Right renal pelvis (tissue), 4 donors: Measurements from ENCODE around the gene RAMP3. TPM values are rescaled to one million over a fixed set of nuclear protein-coding genes. Genes with fewer than 3 reads are reported as not detected.

Experiments
- DNase-seq, 4 donors: peaks; one replicate each; pipeline ENCODE4 v3.0.0-alpha.2; 2013; ENCODE audit warnings: low read depth in 4 of 4, low spot score in 3 of 4, missing footprints in 1 of 4
- polyA plus RNA-seq, 4 donors: library from polyadenylated mRNA; unstranded; fragments of 120-200 nt; gene quantifications; one replicate each; pipeline ENCODE4 v1.2.1, GENCODE V29; 2013; ENCODE audit not compliant: insufficient read length in 4 of 4

RAMP3 gene
- polyA plus RNA-seq, 4 donors: 9.5 to 16.4 (median 11.7) TPM

- DNase-seq: no peak
Observed at GRCh38 chr7:45176886-45177731, 19.5 kb downstream of the RAMP3 start.

- no peak for DNase-seq
Observed at GRCh38 chr7:45177801-45178200, 20.2 kb downstream of the RAMP3 start.

GRCh38 chr7:45178241-45179225 lies 20.9 kb downstream of the RAMP3 start:
- no peak for DNase-seq

- DNase-seq: no peak
Observed at GRCh38 chr7:45179666-45180065, 22.1 kb downstream of the RAMP3 start.

GRCh38 chr7:45180084-45180986 lies 22.7 kb downstream of the RAMP3 start:
- no peak for DNase-seq

- no peak for DNase-seq
Observed at GRCh38 chr7:45181286-45181960, 23.8 kb downstream of the RAMP3 start.

- no peak for DNase-seq
Observed at GRCh38 chr7:45181991-45182855, 24.6 kb downstream of the RAMP3 start.

- DNase-seq: no peak
Observed at GRCh38 chr7:45182856-45183710, 25.5 kb downstream of the RAMP3 start.

- DNase-seq: no peak
Observed at GRCh38 chr7:45183711-45184210, 26.2 kb downstream of the RAMP3 start.

GRCh38 chr7:45184326-45185027 lies 26.9 kb downstream of the RAMP3 start:
- no peak for DNase-seq

- no peak for DNase-seq
Observed at GRCh38 chr7:45185028-45185863, 27.7 kb downstream of the RAMP3 start.

GRCh38 chr7:45185864-45186250 lies 28.3 kb downstream of the RAMP3 start:
- no peak for DNase-seq

GRCh38 chr7:45186261-45186813 lies 28.7 kb downstream of the RAMP3 start:
- no peak for DNase-seq

GRCh38 chr7:45187089-45187945 lies 29.7 kb downstream of the RAMP3 start:
- DNase-seq: no peak

GRCh38 chr7:45187946-45188411 lies 30.4 kb downstream of the RAMP3 start:
- no peak for DNase-seq
